Stimulated activated CD8-positive, alpha-beta memory T cell treated with anti-CD3 and anti-CD28 coated beads, Interleukin-2, amount 100 ng/mL, for 48 hours (primary cell): Measurements from ENCODE around the gene GLRB.
"Not testable (repeated sequence)": the region's sequence is repeated elsewhere in the genome, so short reads cannot be mapped to it uniquely, and the experiment has no call there.

Source experiments
- DNase-seq, 2 donors: peaks; one replicate each; pipeline ENCODE4 v3.0.0-alpha.2; 2020; ENCODE audit warnings: low read depth in 2 of 2

Gene GLRB

DNA sequence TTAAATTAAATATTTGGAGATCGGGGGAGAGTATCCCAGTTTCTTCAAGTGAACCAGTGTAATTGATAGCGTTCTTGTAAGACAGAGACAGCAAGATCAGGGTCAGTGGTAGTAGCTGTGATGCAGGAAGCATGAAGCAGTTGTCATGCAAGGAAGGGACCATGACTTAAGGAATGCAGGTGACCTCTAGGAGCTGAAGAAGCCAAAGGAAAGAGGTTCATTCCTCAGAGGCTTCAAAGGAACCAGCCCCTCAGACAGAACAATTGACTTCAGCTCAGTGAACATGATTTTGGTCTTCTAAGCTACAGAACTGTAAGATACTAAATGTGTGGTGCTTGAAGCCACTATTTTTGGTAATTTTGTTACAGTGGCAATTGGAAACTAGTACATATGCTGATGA lies 51.6 kb downstream of the GLRB start:
- DNase-seq: no peak

DNA sequence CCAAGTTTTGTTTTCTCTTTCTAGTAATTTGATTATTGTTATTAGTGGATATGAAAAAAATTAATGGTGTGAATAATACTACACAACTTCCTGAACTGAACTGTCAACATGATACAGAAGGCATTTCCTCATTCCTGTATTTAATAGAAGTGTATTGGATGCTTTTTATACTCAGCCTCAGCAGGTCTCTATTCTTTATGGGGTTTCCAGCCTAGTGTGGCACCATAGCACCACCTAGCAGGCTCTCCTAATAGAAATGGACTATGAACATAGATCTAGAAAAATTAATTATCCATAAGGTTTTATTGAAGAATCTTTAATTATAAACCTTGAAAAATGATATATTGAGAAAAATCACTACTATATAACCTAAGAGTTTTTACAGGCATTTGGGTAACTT lies 52.4 kb downstream of the GLRB start:
- DNase-seq: no peak

DNA sequence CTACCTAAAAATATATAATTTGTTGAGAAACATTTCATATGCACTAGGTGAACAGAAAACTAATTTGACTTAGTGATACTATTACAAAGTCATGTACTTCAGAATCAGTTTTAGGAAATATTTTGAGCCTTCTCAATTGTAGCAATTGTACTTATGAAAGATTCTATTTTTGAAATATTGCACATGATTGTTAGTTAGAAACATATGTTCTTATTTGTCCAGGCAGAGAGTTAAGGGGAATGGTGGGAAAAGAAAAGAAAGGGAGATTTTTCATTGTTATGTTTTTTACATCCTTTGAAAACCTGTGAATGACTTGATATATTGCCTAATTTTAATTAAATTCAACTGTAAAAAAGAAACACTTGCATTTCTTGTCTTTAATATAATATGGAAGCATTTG lies 66.0 kb downstream of the GLRB start:
- DNase-seq: no peak

DNA sequence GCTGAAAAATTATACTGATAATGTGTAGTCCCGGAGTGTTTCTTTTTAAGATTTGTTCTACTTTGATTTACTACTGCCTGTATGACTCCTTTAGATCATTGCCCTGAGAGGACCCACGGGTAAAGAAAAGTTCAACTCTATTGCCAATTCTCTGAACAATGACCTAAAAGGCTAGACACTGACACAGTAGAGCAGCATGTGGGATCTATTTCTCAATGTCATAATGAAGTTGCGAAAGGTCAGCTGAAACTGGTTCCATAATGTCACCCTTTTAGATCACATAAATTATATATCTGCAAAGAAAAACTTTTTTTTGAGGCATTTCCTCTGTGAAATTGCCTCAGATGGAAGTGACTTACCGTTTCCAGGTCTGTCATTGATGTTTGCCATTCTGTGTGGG lies 67.4 kb downstream of the GLRB start:
- DNase-seq: no peak

DNA sequence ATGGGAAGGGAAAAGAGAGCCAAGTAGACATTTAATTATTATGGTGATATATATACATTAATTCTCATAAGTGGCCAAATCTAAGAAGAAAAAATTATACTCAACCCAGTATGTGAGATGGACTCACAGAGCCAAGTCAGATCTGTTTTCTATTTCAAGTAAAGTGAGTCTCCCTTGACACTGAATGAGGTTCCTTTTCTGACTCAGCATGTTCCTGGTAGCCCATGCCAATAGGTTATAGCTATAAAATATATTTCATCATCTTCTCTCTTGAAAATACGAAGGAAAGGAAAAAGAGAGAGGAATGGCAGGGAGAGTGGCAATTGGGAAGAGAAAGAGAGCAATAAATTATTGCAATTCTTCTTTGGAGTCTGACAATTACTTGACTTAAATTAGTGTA lies 75.8 kb downstream of the GLRB start:
- DNase-seq: no peak

DNA sequence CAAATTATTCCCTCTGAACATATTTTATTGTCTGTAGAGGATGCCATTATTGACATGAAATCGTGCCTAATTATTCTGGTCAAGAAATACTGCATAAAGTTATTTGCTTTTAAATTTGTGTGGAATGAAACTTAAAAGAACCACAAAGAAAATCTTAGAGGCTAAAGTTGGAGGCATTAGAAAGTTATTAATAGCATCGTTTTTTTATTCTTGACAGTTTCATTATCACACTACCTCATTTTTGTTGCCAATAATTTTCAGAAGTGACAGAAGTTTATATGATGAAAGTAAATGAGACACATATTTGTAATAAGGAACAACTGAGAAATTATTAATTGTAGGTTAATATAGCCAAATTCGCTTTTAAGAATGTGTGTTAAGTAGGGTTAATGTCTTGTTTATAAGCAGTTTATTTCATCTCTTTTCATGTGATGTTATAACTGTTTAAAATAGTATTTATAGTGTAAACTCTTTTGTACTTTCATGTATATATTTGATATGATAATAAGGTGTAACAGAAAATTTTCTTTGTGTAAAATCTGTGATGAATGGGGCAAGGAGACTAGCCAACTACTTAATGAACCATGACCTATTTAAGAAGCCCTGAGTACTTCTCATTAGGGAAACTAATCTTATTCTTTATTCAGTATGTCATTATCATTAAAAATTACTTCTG lies 90.1 kb downstream of the GLRB start:
- DNase-seq: no peak

DNA sequence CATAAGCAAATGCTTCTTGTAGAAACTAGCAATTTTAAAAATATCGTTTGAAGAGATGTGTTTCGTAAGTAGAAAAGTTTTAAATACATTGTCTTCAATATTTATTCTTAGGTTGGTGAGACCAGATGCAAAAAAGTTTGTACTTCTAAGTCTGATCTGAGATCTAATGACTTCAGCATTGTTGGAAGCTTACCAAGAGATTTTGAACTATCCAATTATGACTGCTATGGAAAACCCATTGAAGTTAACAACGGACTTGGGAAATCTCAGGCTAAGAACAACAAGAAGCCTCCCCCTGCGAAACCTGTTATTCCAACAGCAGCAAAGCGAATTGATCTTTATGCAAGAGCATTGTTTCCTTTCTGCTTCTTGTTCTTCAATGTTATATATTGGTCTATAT lies 94.4 kb downstream of the GLRB start:
- DNase-seq: no peak

DNA sequence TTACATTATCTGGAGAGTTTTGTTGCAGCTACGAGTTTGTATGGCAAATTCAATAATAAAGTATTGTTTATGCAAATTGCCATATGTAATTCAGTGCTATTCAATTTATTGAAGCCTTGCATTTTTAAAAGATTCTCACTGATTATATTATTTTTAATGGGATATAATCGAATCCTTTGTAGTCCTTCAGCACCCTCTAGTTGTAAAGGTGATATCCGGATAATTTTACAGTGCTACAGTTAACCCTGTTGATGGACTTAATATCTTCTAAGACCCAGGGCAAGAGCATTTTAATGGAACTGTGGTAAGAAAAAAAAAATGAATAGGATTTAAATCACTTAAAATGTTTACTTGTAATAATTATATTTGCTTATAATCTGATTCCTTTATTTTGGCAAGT lies 96.1 kb downstream of the GLRB start:
- no peak for DNase-seq

DNA sequence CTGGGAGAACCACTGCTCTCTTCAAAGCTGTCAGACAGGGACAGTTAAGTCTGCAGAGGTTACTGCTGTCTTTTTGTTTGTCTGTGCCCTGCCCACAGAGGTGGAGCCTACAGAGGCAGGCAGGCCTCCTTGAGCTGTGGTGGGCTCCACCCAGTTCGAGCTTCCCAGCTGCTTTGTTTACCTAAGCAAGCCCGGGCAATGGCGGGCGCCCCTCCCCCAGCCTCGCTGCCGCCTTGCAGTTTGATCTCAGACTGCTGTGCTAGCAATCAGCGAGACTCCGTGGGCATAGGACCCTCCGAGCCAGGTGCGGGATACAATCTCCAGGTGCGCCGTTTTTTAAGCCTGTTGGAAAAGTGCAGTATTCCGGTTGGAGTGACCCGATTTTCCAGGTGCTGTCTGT lies 104.3 kb downstream of the GLRB start:
- DNase-seq: not testable (repeated sequence)

DNA sequence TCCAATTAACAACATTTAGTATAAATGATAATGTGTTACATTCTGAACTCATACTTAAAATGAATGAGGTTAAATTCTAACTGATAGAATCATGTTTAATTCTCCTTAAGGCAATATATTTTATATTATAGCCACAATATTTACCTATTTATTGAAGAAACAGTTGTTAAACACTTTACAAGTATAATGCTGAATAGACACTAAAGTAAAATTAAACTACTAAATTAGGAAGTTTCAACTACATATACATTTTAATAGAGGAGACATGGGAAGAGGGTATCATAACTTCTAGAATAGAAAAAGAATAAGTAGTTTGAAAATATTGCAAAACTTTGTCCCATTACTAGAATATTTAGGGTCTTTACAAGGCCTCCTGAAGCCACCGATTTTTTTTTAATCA lies 108.3 kb downstream of the GLRB start:
- no peak for DNase-seq

DNA sequence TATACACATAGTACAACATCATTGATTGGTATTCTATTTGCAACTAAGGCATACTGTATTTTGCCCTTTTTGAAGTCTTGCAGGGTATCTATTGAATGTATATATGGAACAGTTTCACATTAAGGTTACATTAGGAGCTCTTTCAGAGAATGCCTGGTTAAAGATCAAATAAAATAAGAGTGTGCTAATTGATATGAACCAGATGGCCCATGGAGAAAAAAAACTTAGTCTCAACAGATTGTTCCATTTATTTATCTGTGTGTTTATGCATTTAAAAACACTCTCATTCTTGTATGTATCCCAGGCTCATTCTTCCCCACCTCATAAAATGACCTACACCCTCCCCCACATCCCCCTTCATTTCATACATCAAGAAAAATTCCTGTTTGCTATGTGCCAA lies 109.4 kb downstream of the GLRB start:
- DNase-seq: no peak

DNA sequence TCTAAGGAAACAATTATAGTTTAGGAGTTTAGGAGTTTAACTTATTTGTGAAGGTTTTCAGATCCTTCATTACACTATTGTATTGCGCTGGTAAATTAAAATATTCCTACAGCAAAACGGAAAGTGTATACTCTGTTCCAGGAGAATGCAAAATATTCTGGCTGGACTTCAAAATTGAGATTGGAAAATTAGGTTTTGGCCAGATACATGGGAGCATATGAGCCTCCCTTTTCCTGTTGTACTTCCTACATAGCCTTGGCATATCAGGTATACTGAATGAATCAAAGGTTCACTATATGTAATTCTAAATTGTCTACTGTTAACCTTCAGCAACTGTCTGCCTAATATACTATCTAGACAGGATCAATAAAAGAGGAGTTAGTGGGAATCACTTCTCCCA lies 119.4 kb downstream of the GLRB start:
- DNase-seq: no peak

DNA sequence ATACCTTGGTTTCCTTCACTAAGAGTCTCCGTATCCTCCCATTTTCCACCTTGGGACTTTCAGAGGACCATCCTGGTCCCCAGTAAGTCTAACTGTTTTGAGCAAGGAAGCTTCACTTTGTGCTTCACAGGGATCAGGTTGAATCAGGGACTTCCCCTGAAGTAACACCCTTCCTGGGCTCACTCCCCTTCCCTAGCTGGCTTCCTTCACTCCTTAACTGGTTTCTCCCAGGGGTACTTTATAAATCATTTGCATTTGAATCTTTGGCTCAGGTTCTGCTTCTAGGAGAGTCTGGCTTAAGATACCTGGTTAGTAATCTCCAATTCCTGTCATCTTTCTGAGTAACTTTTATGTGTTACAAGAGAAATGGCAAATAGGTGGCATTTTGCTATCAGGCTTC lies 120.1 kb downstream of the GLRB start:
- no peak for DNase-seq

DNA sequence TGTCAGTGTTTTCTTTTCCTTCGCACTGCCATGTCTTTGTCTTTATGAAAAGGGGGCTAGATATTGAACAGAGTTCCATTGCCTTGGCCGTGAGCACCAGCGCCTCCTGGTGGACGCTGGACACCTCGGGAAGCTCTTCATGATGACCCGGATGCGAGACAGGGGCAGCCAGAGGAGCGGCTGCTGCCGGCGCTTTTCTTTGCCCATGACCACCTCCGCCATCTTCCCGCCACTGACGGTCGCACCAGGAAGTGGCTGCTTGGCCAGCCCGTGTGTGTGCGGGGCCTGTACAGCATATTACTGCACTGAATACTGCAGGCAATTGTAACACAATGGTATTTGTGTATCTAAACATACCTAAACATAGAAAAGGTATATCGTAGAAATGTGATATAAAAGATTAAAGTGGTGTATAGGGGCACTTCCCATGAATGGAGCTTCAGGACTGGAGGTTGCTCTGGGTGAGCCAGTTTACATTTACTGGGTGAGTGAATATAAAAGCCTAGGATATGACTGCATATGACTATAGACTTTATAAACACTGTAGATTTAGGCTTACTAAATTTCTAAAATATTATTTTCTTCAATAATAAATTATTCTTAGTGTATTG lies 128.8 kb downstream of the GLRB start:
- no peak for DNase-seq

DNA sequence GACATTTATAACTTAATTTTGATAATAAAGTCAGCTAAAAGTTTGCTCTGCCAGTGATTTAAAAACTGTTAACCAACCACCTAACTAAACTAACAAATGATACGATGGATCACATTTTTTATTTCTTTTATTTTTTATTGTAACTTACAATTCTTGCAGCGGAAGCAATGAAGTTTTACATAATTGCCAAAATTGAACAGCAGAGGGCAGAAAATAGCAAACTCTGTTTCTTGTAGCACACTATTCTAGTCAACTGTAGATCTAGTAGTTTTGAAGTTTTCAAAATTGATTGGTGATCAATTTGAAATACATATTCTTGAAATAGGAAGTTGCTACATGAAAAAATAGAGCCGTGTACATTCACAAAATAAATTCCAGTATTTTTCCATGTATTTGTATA lies 141.8 kb downstream of the GLRB start:
- DNase-seq: no peak

DNA sequence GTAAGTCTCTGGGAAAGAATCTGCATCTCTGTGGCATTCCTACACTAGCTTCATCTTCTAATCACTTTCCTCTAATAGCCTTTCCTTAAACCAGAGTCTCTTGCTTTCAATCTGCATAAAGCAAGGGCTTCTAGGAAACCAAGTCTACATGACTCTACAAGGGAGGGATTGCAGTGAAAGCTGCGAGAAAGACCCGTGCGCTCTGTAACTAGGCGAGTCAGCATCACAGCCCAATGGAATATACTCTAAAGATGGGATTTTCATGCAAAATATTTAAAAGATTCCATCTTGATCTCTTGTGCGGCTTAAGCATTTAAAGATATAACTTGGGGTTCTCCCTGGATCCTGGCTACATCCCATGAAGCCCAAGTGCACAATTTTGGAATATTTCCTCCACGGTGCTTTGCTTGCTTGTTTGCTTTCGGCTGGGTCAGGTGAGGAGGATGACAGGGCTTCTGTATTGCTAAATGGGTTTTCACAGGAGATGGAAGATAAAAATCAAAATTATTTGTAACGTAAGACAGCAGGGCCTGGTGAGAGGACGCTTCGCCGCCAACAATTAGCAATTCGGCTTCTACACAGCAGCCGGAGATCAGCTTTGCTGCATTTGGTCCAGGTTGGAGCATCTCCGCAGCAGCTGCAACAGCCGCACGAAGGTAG lies 143.9 kb downstream of the GLRB start:
- DNase-seq: no peak

DNA sequence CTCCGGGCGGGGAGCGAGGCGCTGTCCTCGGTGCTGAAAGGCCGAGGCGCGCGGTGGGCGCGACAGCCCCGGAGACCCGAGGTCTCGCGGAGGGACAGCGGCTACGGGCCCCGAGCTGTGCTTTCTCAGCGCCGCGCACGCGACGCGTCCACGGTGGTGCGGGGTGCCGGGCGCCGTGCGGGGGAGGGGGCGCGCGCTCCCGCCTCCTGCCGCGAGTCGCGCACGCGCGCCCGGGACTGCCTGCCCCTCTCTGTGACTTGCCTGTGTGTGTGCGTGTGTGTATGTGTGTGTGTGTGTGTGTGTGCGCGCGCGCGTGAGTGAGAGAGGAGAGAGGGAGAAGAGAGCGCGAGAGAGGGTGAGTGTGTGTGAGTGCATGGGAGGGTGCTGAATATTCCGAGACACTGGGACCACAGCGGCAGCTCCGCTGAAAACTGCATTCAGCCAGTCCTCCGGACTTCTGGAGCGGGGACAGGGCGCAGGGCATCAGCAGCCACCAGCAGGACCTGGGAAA lies 144.5 kb downstream of the GLRB start, which contains the start of gene GRIA2:
GRIA2 (plus strand) TSS at position 358 of the 511 bp plus-strand sequence. CDS start 315 bp downstream, outside the sequence.
- no peak for DNase-seq

DNA sequence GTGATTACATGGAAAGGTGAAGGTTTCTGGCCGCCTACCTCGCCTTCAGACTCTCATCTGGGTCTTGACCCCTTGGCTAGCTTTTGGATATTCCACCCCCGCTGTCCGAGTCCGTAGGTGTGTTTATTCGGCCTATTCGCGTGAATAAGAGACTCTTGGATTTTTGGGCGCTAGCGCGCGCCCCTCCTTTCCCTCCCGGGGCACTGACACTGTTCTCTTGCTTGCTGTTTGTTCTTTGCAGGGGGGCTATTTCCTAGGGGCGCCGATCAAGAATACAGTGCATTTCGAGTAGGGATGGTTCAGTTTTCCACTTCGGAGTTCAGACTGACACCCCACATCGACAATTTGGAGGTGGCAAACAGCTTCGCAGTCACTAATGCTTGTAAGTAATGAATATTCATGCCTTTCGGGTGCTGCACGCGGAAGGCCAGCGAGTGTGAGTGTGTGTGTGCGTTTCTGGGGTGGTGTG lies 145.5 kb downstream of the GLRB start:
- no peak for DNase-seq
